Ishikawa (cell line): ENCODE measurements around the gene KYNU.

Experiments
- CEBPB ChIP-seq: IDR thresholded peaks from 2 replicates; pipeline ENCODE4 v1.6.1; 2012
- CREB1 ChIP-seq: IDR thresholded peaks from 2 replicates; pipeline ENCODE4 v1.6.1; 2012; ENCODE audit warnings: low read depth
- EGR1 ChIP-seq: IDR thresholded peaks from 2 replicates; pipeline ENCODE4 v1.6.1; 2012
- EP300 ChIP-seq: IDR thresholded peaks from 2 replicates; pipeline ENCODE4 v1.6.1; 2012; ENCODE audit warnings: borderline replicate concordance
- FOXM1 ChIP-seq: IDR thresholded peaks from 2 replicates; pipeline ENCODE4 v1.6.1; 2012; ENCODE audit warnings: low read depth, borderline replicate concordance
- MAX ChIP-seq: IDR thresholded peaks from 2 replicates; pipeline ENCODE4 v1.6.1; 2012
- NFIC ChIP-seq: IDR thresholded peaks from 2 replicates; pipeline ENCODE4 v1.6.1; 2012
- RAD21 ChIP-seq: IDR thresholded peaks from 2 replicates; pipeline ENCODE4 v1.6.1; 2012; ENCODE audit warnings: low read depth
- REST ChIP-seq: IDR thresholded peaks from 2 replicates; pipeline ENCODE4 v1.6.1; 2012; ENCODE audit warnings: low read depth, mild to moderate bottlenecking
- TAF1 ChIP-seq: IDR thresholded peaks from 2 replicates; pipeline ENCODE4 v1.6.1; 2012; ENCODE audit warnings: low read depth, mild to moderate bottlenecking
- TCF12 ChIP-seq: IDR thresholded peaks from 2 replicates; pipeline ENCODE4 v1.6.1; 2012; ENCODE audit warnings: low read depth
- TEAD4 ChIP-seq: IDR thresholded peaks from 2 replicates; pipeline ENCODE4 v1.6.1; 2012
- USF1 ChIP-seq: IDR thresholded peaks from 2 replicates; pipeline ENCODE4 v1.6.1; 2012
- YY1 ChIP-seq: IDR thresholded peaks from 2 replicates; pipeline ENCODE4 v1.6.1; 2012; ENCODE audit warnings: low read depth
- ZBTB7A ChIP-seq: IDR thresholded peaks from 2 replicates; pipeline ENCODE4 v1.6.1; 2012; ENCODE audit warnings: low read depth

The KYNU gene

DNA sequence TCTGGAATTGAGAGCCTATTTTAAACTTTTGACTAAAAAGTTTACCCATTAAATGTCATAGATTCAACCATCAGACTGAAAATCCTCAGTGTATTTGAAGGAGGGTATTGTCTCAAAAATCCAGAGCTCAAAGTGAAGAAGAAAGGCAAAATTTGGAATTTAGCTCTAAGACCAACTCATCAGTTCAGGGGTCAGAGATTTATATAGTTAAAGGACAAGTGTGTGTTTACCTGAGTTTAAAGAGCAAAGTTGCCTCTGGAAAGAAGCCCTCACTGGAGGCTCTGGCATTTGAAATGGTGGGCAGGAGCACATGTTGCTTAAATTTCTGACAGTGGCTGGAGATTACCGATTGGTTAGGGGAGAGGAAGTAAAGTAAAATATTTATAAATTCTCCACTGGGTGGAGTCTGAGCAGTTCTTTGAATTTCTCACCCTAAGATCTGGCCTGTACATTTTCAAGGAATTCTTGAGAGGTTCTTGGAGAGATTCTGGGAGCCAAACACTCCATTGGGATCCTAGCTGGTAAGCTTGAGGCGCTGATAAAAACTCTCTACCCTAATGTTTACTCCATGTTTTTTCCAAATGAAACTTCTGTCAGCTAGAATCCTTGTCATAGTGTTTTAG, at the start of gene KYNU:
KYNU (plus strand) TSS at position 449 of the 623 bp plus-strand sequence. CDS start 7,704 bp downstream, outside the sequence.
- no peak for TF ChIP-seq ZBTB7A

DNA sequence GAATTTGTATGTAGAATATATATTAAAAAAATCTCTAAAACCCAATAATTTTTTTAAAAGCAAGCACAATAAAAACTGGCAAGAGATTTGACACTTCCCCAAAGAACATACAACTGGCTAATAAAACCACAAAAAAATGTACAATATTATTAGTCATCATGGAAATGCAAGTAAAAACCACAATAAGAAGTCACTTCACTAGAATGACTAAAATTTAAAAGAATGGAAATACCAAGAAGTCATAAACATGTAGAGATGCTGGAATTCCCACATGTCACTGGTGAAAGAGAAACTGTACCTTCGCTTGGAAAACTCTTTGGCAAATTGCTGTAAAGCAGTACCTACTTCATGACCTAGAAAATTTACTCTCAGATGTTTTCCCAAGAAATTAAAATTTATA, 43.4 kb upstream of the KYNU start:
- no peak for TF ChIP-seq EGR1
- TF ChIP-seq ZBTB7A = no peak
- no peak for TF ChIP-seq USF1
- no peak for TF ChIP-seq TAF1
- no peak for TF ChIP-seq YY1
- no peak for TF ChIP-seq EP300
- no peak for TF ChIP-seq MAX
- TF ChIP-seq TEAD4 = no peak
- TF ChIP-seq RAD21 = no peak
- TF ChIP-seq CEBPB = no peak
- TF ChIP-seq NFIC = no peak
- TF ChIP-seq TCF12 = no peak
- TF ChIP-seq REST = no peak

DNA sequence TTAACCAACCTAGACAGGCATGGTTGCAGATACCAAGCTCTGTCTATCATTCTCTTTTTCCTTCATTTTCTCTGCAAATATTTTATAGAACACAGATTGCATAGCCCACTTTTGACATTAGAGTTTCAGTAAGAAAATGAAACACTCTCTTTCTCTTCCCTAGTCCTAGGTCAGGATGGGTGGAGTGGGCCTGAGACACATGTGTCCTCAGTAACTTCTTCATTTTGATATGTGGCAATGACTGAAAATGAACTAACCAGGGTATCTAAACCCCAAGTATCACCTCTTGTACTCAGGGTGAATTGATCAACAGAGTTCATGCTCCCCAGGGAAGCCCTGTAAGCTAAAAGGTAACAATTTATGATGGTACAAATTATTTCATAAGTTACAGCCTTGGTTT, 37.0 kb upstream of the KYNU start:
- no peak for TF ChIP-seq EP300
- TF ChIP-seq NFIC = no peak
- no peak for TF ChIP-seq REST
- no peak for TF ChIP-seq YY1
- TF ChIP-seq TAF1 = no peak
- TF ChIP-seq EGR1 = no peak
- TF ChIP-seq FOXM1 = no peak
- TF ChIP-seq MAX = no peak
- no peak for TF ChIP-seq CREB1
- TF ChIP-seq RAD21 = no peak
- TF ChIP-seq USF1 = no peak
- TF ChIP-seq TEAD4 = no peak
- no peak for TF ChIP-seq ZBTB7A
- no peak for TF ChIP-seq TCF12

DNA sequence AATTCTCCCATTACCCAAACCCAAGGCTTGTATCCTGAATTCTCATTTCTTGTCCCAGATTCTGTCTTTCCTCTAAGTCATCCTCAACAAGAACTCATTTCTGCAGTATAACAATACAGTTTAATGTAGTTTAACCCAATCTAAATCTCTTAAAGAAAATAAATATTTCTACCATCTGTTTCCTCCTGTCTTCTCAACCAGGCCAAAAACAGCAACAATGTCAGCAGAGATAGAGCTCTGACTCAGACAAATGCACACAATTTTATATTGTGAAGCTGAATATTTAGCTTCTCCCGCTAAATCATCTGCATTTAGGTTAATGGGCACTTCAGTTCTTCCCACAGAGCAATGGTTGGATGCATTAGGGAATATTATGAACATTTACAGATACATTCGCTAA, 35.7 kb upstream of the KYNU start:
- TF ChIP-seq MAX (no peak), TCF12 (no peak), CEBPB (no peak), NFIC (no peak), EGR1 (no peak), USF1 (no peak), CREB1 (no peak), ZBTB7A (no peak), TEAD4 (no peak), FOXM1 (no peak), TAF1 (no peak), YY1 (no peak), RAD21 (no peak), EP300 (no peak)

DNA sequence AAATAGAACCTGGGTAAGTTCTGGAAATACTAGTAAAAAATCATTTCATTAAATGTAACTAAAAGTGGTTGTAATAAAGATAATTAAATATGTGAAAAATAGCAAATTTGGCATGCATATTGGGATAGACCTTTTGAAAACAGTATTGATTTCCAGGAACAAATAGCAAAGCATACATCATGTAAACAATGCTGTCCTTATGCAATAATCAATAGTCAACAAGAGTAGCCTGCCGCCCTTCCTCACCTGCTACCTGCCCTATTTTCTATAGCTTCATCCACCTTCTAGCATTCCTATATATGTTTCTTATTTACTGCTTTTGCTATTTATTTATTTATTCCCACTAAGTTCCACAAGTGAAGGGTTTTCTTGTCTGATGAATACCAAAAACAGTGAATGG, 35.1 kb upstream of the KYNU start:
- TF ChIP-seq MAX = no peak
- no peak for TF ChIP-seq EP300
- TF ChIP-seq NFIC = no peak
- TF ChIP-seq ZBTB7A = no peak
- TF ChIP-seq CREB1 = no peak
- no peak for TF ChIP-seq CEBPB
- no peak for TF ChIP-seq FOXM1
- no peak for TF ChIP-seq TAF1

- no peak for TF ChIP-seq MAX
Observed at GRCh38 chr2:142843731-142844130, 33.7 kb upstream of the KYNU start.
